IPS DF 4.7 (cell line): ENCODE results near the gene C19orf47.

ENCODE experiments used
- DNase-seq: peaks from one replicate; pipeline ENCODE4 v3.0.0-alpha.2; 2013; ENCODE audit warnings: low spot score; ENCODE audit errors: extremely low read depth

C19orf47 gene

GRCh38 chr19:40317338-40317737, 30.9 kb downstream of the C19orf47 start:
- DNase-seq = no peak

- no peak for DNase-seq
Observed at GRCh38 chr19:40315812-40316470, 32.3 kb downstream of the C19orf47 start.

GRCh38 chr19:40314656-40315055, 33.5 kb downstream of the C19orf47 start:
- DNase-seq = no peak

- no peak for DNase-seq
Observed at GRCh38 chr19:40313229-40313983, 34.8 kb downstream of the C19orf47 start.

- DNase-seq = no peak
Observed at GRCh38 chr19:40312533-40312932, 35.7 kb downstream of the C19orf47 start.

- no peak for DNase-seq
Observed at GRCh38 chr19:40309666-40310065, 38.5 kb downstream of the C19orf47 start.

- no peak for DNase-seq
Observed at GRCh38 chr19:40305403-40305802, 42.8 kb downstream of the C19orf47 start.

GRCh38 chr19:40304306-40304705, 43.9 kb downstream of the C19orf47 start:
- no peak for DNase-seq

- DNase-seq = no peak
Observed at GRCh38 chr19:40303765-40304164, 44.4 kb downstream of the C19orf47 start.

- no peak for DNase-seq
Observed at GRCh38 chr19:40302224-40303011, 45.8 kb downstream of the C19orf47 start.

- no peak for DNase-seq
Observed at GRCh38 chr19:40300668-40301067, 47.5 kb downstream of the C19orf47 start.

GRCh38 chr19:40298026-40298425, 50.2 kb downstream of the C19orf47 start:
- no peak for DNase-seq

- no peak for DNase-seq
Observed at GRCh38 chr19:40294560-40294959, 53.6 kb downstream of the C19orf47 start.

- no peak for DNase-seq
Observed at GRCh38 chr19:40286971-40287421, 61.2 kb downstream of the C19orf47 start.

GRCh38 chr19:40286235-40286970, 61.8 kb downstream of the C19orf47 start:
- DNase-seq = no peak

GRCh38 chr19:40285353-40286234, 62.6 kb downstream of the C19orf47 start:
- peak; percentile 97 for DNase-seq

- DNase-seq = no peak
Observed at GRCh38 chr19:40284501-40285352, 63.5 kb downstream of the C19orf47 start, which contains the start of gene AKT2. AKT2 (minus strand) TSS chr19:40285345; CDS start chr19:40265267, 20,078 bp downstream.

GRCh38 chr19:40284251-40284500, 64.0 kb downstream of the C19orf47 start:
- no peak for DNase-seq

GRCh38 chr19:40283414-40284250, 64.6 kb downstream of the C19orf47 start:
- DNase-seq = no peak
